ENCODE measurements around the gene CXADR.

DNA sequence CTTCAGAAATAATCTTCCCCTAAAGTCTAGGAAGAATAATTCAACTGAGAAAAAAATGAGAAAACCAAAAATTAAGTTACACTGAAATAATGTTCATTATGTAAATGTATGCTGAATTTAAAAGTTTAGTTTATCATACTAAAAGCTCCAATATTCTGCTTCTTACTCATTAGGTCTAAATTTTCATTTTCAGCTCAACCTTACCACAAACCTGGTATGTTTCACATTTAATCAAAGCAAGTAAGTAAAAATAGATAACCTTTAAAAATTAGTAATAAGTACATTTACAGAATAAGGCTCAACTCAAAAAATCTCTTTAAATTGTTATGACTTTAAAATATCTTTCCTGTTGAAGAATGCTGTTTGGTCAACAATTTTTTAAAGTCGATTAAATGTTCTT, 84.8 kb downstream of the CXADR start:
- TF ChIP-seq POLR2AphosphoS5 (IDR thresholded peaks at IDR 0.05) = no peak
- TF ChIP-seq, protein P1, sequence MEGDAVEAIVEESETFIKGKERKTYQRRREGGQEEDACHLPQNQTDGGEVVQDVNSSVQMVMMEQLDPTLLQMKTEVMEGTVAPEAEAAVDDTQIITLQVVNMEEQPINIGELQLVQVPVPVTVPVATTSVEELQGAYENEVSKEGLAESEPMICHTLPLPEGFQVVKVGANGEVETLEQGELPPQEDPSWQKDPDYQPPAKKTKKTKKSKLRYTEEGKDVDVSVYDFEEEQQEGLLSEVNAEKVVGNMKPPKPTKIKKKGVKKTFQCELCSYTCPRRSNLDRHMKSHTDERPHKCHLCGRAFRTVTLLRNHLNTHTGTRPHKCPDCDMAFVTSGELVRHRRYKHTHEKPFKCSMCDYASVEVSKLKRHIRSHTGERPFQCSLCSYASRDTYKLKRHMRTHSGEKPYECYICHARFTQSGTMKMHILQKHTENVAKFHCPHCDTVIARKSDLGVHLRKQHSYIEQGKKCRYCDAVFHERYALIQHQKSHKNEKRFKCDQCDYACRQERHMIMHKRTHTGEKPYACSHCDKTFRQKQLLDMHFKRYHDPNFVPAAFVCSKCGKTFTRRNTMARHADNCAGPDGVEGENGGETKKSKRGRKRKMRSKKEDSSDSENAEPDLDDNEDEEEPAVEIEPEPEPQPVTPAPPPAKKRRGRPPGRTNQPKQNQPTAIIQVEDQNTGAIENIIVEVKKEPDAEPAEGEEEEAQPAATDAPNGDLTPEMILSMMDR (IDR thresholded peaks at IDR 0.05) = no peak

Data from breast epithelium (tissue), 3 donors.